HG03442 (cell line): ENCODE measurements around the gene ZFAND3.

Experiments used
- ATAC-seq: cut with Tn5 transposase; IDR thresholded peaks from one replicate; pipeline ENCODE4 v1.9.1; 2021; ENCODE audit warnings: mild to moderate bottlenecking, moderate library complexity; ENCODE audit not compliant: unreplicated experiment

The ZFAND3 gene

DNA sequence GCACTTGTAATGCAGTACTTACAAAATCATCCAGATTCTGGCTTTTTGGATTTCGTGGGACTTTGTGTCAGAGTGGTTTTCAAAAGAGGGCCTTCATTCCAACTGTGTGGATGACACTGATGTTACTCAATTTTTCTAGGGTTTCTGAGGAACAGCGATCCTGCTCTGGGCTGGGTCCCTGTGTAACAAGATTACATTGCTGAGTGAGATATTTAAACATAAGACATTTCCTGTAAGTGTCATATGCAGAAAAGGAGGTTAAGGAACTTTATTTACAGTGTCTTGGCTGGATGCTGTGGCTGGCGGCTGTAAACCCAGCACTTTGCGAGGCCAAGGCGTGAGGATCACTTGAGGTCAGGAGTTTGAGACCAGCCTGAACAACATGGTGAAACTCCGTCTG is 6.7 kb downstream of the ZFAND3 start:
- ATAC-seq, result no peak

DNA sequence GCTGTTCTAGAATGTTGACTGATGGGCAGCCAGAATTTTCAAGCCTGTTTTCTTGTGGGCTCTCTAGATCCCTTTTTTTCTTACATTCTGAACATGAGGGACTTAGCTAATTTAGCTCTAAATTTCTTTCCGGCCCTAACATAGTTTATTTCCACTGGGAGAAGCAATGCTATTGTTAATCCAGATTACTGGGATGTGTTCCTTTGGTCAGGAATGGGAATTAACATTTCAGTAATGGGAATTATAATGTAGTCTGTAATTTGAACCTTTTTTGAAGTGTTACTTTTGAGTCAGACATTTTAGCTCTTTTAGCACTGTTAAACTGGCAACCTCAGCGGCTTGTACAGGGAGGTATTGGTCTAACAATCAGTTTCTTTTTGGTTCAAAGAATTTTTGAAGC is 7.5 kb downstream of the ZFAND3 start:
- no peak for ATAC-seq

- no peak for ATAC-seq
These were observed 8.2 kb downstream of the ZFAND3 start for GRCh38 chr6:37827603-37828265.

DNA sequence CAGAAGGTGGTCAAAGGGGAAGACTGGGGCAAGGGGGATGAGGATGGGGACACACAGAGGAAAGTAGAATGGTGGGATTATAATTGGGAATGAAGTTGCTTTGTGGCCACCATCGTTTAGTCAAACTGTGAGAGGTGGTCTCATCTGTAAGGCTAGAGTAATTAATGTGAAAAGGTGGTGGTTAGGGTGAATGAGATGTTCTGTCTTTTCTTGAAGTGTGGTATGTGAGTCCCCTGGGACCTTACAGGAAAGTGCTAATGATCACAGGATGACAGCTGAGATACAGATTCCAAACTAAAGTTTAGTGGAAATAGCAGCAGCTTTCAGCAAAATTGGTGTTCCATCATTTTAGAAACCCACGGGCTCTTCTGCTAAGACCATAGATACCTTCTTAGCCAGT is 10.7 kb downstream of the ZFAND3 start:
- ATAC-seq, result no peak

DNA sequence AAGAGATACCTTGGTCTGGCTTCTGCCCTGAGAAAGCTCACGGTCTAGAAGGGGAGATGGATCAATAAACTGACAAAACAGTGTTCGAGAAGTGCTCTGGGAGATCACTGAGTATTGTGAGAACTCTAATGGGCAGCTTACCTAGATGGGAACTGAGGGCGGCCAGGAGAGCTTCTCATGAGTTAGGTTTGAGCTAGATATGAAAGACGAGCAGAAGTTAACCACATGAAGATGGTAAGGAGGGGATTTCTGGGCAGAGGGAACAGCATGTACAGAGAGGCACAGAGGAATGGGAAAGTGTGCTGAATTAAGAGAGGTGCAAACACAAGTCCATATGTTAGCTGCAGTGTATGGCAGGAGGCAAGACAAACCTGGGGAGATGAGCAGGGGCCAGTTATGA is 11.9 kb downstream of the ZFAND3 start:
- ATAC-seq, result no peak

DNA sequence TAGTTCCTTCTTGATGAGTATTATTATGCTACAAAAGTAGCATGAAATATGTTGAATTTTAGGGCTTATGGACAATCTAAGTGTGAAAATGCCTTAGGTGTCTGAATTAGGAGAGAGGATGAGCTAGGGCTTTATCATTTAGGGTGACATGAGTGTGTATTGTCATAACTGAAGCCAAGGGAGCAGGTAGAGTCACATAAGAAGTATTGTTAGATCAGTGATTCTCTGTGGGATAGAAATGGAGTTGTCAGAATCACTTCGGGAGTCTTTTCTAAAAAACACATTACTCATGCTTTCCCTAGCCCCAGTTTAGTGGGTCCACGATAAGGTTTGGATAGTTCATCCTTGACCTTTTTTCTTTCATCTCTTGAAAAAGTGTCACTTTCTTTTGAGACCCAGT is 16.4 kb downstream of the ZFAND3 start:
- ATAC-seq, result no peak

DNA sequence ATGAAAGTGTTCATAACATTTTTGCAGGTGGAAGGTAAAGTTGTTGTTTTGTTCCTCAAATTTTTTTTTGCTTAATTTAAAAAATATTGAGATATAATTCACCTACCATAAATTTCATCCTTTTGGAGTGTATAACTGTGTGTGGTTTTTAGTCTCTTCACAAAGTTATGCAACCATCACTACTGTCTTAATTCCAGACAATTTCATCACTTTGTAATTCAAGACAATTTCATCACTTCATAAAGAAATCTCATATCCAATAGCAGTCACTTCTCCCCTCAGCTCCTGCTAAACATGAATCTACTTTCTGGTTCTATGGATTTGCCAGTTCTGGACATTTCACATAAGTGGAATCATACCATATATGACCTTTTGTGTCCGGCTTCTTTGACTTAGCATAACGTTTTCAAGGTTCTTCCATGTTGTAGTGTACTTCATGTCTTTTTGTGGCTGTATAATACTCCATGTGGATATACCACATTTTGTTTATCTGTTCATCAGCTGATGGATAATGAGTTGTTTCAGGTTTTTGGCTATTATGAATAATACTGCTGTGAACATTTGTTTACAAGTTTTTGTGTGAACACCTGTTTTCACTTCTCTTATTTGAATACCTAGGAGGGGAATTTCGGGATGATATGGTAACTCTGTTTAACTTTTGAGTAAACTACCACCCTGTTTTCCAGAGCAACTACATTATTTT is 18.8 kb downstream of the ZFAND3 start:
- no peak for ATAC-seq

- no peak for ATAC-seq
These were observed 20.8 kb downstream of the ZFAND3 start for GRCh38 chr6:37840143-37840939.

- no peak for ATAC-seq
These were observed 21.4 kb downstream of the ZFAND3 start for GRCh38 chr6:37840940-37841300.

DNA sequence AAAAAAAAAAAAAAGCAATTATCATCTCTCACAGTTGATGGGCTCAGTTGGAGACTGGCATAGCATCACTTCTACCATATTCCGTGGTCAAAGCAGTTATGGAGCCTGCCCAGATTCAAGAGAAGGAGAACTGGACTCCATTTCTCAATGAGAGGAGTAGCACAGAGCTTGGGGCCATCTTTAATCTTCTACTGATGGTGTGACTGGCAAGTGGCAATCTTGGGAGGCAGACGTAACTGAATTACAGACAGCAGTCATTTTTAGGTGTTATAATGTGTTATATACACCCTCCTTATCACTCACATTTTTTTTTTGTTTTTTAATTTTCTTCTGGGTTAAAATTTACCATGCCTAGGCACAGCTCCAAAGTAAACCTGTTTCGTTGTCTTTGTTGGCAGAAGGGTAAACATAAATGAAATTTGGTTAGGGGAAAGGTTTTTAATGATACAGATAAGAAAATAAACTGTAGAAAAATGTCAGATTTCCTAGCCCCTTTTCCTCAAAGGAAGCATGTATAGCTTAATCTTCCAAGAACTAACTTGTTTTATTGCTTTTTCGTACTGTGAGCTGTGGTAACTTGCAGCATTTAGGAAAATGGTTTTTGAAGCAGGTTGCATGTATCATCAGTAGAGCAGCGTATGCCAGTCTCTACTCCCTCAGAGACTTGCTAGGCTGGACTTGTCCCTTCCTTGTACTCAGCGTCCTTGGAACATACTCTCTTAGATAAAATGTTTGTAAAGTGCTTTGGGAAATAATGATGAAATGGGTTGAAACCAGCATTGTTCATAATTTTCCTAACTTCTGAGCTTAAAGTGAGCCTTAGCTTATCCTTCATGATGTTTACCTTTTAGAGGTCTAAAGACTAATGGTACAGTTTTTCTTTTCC is 25.7 kb downstream of the ZFAND3 start:
- no peak for ATAC-seq

GRCh38 chr6:37845930-37846329 is 26.4 kb downstream of the ZFAND3 start:
- ATAC-seq, result no peak

DNA sequence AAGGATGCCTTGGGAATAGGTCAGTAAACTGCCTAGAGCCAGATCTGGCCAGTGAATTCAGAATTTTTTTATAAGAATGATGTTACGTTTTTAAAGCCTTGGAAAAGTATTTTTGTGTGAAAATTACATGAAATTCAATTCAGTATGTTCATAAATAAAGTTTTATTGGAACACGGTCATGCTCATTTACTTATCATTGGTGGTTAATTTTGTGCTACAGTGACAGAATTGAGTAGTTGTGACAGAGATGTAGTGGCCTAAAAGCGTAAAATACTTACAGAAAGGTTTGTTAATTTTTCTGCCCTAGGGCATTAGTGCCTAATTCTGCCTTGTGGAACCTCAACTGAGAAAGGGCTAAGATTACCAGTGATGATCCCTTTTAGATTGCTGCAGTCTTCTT is 28.2 kb downstream of the ZFAND3 start:
- ATAC-seq, result no peak

GRCh38 chr6:37848371-37848770 is 28.8 kb downstream of the ZFAND3 start:
- ATAC-seq, result no peak

GRCh38 chr6:37850260-37850659 is 30.7 kb downstream of the ZFAND3 start:
- no peak for ATAC-seq

GRCh38 chr6:37850728-37851285 is 31.3 kb downstream of the ZFAND3 start:
- ATAC-seq, result no peak

DNA sequence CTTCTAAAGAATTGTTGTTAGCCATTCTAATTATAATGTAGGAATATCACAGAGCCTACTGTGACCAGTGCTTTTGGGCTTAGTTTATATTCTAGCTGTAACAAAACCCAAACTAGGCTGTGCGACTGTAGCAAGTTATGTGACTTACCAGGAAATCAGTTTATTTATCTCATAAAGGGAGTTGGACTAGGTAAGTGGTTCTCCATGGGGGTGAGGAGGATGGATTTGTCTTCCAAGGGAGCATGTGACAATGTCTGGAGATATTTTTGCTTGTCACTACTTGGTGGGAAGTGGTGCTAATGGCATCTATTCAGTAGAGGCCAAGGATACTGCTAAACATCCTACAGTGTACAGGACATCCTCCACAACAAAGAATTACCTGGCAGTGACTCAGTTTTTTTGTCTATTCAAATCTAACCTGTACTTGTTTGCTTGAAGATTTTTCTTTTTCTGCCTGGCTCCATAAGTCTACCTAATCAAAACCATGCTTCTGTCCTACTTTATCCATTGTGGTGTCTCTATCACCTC is 32.5 kb downstream of the ZFAND3 start:
- no peak for ATAC-seq

- ATAC-seq, result no peak
These were observed 36.8 kb downstream of the ZFAND3 start for GRCh38 chr6:37856285-37856684.

- ATAC-seq, result no peak
These were observed 38.8 kb downstream of the ZFAND3 start for GRCh38 chr6:37858363-37858762.

GRCh38 chr6:37860226-37860839 is 40.8 kb downstream of the ZFAND3 start:
- ATAC-seq, result no peak

DNA sequence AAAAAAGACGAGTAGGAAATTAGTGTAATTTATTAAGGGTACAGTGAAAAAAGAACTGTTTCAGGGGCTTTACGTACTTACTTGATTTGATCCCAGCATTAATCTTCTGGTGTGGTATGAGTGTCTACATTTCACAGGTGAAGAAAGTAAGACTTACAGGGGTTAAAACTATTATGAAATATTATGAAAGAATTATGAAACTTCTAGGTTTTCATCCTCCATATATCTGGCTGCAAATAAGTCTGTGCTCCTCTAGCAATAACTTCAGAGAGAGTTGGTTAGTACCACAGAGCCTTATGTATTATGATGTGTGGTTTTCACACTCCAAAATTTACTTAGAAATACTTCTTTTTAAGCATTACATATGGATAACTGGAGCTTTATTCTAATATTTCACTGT is 41.9 kb downstream of the ZFAND3 start:
- ATAC-seq, result no peak
